ENCODE results near the gene HSPA12A. TPM values are rescaled to one million over a fixed set of nuclear protein-coding genes. Genes with fewer than 3 reads are reported as not detected.

Gene HSPA12A
- polyA plus RNA-seq, 1 experiment: 7.9 TPM

DNA sequence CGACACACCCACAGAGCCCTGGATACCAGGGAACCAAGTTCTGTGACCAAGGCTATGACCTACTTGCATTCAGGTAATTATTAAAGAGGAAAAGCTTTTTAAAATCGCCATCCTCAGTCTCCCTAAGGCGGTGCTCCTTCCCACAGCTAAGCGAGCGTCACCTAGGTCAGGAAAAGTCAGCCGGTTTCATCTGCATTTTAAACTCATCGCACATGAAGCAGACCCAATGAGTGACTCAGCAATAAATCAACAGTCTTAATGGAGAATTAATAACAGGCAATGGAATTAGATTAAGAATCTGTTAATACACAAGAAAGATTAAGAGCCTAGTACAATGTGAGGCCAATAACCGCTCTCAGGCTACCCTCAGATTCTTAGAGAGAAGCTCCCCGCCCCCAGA, 59.2 kb downstream of the HSPA12A start:
- TF ChIP-seq, protein P1, sequence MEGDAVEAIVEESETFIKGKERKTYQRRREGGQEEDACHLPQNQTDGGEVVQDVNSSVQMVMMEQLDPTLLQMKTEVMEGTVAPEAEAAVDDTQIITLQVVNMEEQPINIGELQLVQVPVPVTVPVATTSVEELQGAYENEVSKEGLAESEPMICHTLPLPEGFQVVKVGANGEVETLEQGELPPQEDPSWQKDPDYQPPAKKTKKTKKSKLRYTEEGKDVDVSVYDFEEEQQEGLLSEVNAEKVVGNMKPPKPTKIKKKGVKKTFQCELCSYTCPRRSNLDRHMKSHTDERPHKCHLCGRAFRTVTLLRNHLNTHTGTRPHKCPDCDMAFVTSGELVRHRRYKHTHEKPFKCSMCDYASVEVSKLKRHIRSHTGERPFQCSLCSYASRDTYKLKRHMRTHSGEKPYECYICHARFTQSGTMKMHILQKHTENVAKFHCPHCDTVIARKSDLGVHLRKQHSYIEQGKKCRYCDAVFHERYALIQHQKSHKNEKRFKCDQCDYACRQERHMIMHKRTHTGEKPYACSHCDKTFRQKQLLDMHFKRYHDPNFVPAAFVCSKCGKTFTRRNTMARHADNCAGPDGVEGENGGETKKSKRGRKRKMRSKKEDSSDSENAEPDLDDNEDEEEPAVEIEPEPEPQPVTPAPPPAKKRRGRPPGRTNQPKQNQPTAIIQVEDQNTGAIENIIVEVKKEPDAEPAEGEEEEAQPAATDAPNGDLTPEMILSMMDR (IDR thresholded peaks at IDR 0.05; ENCODE audit: insufficient read depth, low read depth, low read length): no peak
- DNase-seq (ENCODE audit: low read depth): no peak
- H3K36me3 ChIP-seq (ENCODE audit: control insufficient read depth, insufficient read depth, low read length): no peaks in the 10 kb centered on the region
- no peak overlapping the region for H3K4me3 ChIP-seq (ENCODE audit: low read depth, low read length)
- H3K27me3 ChIP-seq (ENCODE audit: control insufficient read depth, insufficient read depth, low read length): no peaks in the 10 kb centered on the region
- CTCF ChIA-PET: interaction anchor here (0.8 to 20.0 kb wide), 15 partner anchors 9 to 492 kb away, joined by 3 to 335 read pairs (median 5); no protein-coding TSS in a partner anchor
- POLR2A ChIA-PET: no interaction called here

DNA sequence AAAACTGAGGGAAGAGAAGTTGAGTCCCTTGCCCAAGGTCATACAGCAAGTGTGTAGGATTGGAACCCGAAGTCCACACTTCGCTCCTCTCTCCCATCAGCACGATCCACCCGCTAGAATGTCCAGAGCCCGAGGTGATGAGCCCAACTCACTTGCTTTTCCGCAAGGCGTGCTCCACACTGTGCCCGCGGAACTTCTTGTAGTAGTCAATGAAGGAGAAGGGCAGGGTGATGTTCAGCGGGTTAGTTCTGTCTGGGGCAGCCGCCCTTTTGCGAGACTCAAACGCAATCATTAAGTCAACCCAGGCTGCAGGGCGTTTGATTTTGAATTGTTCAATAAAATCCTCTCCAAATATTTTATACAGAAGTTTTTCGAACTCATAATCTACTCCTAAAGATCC, 63.0 kb downstream of the HSPA12A start:
- ChIA-PET POLR2A (no interaction called here), CTCF (interaction anchor here (20.0 kb wide), 1 partner anchor 107 kb away, joined by 335 read pairs; no protein-coding TSS in a partner anchor)
- Histone ChIP-seq H3K36me3 (ENCODE audit: control insufficient read depth, insufficient read depth, low read length) (peaks cover 3% of the 10 kb centered on the region; the same call in 1 of the 2 replicates), H3K27me3 (ENCODE audit: control insufficient read depth, insufficient read depth, low read length) (no peaks in the 10 kb centered on the region), H3K4me3 (ENCODE audit: low read depth, low read length) (no peak overlapping the region)
- TF ChIP-seq, protein P1 (IDR thresholded peaks at IDR 0.05; ENCODE audit: insufficient read depth, low read depth, low read length): no peak
- no peak for DNase-seq (ENCODE audit: low read depth)

DNA sequence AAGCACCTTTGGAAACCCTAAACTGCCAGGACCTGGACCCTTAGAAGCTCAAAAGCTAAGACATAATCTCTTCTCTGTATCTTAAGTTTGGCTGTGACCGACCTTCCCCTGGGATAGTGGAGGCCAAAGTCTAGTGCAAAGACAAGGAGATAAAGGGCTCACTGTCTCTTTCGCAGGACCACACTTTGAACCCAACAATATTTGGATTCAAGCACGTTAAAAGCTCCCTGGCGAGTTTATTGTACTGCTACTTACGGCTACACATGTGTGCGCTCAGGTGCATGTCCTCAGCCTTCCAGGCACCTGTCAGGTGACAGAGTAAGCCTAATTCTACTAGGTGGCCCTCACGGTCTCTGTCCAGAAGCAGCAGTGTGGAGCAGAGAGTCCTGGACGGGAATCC, 65.7 kb downstream of the HSPA12A start:
- POLR2A ChIA-PET: no interaction called here
- TF ChIP-seq, protein P1 (IDR thresholded peaks at IDR 0.05; ENCODE audit: insufficient read depth, low read depth, low read length): no peak
- Histone ChIP-seq H3K4me3 (ENCODE audit: low read depth, low read length) (no peak overlapping the region), H3K36me3 (ENCODE audit: control insufficient read depth, insufficient read depth, low read length) (peaks cover 3% of the 10 kb centered on the region; the same call in 1 of the 2 replicates), H3K27me3 (ENCODE audit: control insufficient read depth, insufficient read depth, low read length) (no peaks in the 10 kb centered on the region)
- CTCF ChIA-PET: interaction anchor here (1.8 to 20.0 kb wide), 3 partner anchors 110 to 498 kb away, joined by 6 to 335 read pairs (median 7); no protein-coding TSS in a partner anchor
- DNase-seq (ENCODE audit: low read depth): no peak

DNA sequence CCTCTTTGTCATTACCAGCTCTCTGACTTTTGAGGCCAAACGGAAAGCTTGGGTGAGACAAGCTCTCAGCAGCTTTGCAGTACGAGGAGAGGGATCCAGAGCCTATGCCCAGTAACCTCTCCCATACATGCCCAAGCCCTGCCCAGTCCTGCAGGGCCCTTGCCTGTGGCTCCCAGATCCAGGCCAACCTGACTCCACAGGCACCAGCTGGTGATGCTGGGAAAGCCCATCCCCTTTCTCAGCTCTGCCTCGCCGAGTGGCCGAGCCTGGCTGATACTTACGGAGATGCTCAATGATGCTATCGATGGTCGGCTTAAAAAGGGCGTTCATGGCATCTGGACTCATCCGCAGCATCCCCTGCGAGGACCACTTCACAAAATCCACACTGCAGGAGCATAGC, 66.2 kb downstream of the HSPA12A start:
- DNase-seq (ENCODE audit: low read depth): no peak
- TF ChIP-seq, protein P1 (IDR thresholded peaks at IDR 0.05; ENCODE audit: insufficient read depth, low read depth, low read length): no peak
- no peaks in the 10 kb centered on the region for H3K27me3 ChIP-seq (ENCODE audit: control insufficient read depth, insufficient read depth, low read length)
- no peak overlapping the region for H3K4me3 ChIP-seq (ENCODE audit: low read depth, low read length)
- ChIA-PET POLR2A (no interaction called here), CTCF (interaction anchor here (1.1 to 20.0 kb wide), 4 partner anchors 111 to 499 kb away, joined by 5 to 335 read pairs (median 6); no protein-coding TSS in a partner anchor)
- H3K36me3 ChIP-seq (ENCODE audit: control insufficient read depth, insufficient read depth, low read length): peaks cover 3% of the 10 kb centered on the region; the same call in 1 of the 2 replicates

DNA sequence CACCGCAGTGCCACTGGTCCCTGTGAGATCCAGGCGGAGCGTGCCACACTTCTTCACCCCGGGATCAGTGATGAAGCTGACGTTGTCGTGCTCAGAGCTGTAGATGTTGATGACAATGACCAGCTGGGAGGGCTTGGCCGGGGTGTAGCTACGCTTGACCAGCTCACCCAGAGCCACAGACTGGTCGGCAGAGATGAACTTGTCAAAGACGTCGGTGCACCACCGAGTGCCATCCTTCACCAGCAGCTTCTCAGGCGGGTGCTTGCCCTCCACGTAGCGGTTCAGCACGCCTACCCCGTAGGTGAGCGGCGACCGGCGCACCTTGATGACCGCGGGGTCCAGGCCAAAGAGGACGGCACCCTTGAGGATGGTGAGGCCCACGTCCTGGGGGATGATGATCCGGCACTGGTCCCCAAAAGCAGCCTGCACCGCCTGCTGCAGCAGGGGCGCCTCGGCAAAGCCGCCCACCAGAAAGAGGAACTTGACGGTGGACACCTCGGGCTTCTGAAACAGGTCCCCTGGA, 67.4 kb downstream of the HSPA12A start:
- POLR2A ChIA-PET: no interaction called here

More for the DNA sequence above, 67.4 kb downstream of the HSPA12A start:
- H3K36me3 ChIP-seq (ENCODE audit: control insufficient read depth, insufficient read depth, low read length): peaks cover 3% of the 10 kb centered on the region; the same call in 1 of the 2 replicates
- DNase-seq (ENCODE audit: low read depth): no peak
- H3K4me3 ChIP-seq (ENCODE audit: low read depth, low read length): no peak overlapping the region
- H3K27me3 ChIP-seq (ENCODE audit: control insufficient read depth, insufficient read depth, low read length): no peaks in the 10 kb centered on the region
- CTCF ChIA-PET: interaction anchor here (1.1 to 20.0 kb wide), 5 partner anchors 112 to 500 kb away, joined by 4 to 335 read pairs (median 6); no protein-coding TSS in a partner anchor
- TF ChIP-seq, protein P1 (IDR thresholded peaks at IDR 0.05; ENCODE audit: insufficient read depth, low read depth, low read length): no peak

All from BJ (cell line).